ENCODE results near the gene POU6F2.
A peak's percentile ranks its signal among the peaks of the same experiment; 100 is the strongest.

POU6F2 gene

GRCh38 chr7:39252916-39253315, 275.2 kb downstream of the POU6F2 start:
- peak; percentile 76 for DNase-seq (ENCODE audit: low read depth)

- no peak for DNase-seq (ENCODE audit: low read depth)
Measured at GRCh38 chr7:39259391-39260003, 281.8 kb downstream of the POU6F2 start.

DNA sequence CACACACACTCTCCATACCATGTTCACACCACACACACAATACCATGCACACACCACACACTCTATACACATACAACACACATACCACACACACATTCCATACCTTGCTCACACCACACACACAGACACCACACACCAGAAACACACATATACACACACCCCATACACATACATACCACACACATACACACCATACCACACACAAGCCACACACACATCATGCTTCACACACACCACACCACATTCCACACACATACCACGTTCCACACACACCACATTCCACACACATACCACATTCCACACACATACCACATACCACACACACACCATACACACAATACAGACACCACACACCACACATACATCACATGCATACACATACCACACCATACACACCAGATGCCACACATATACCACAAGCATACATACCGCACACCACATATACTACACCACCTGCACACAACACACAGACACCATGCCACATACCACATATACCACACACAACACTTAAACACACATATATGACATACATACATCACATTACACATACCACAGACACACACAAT, 282.7 kb downstream of the POU6F2 start:
- no peak for DNase-seq (ENCODE audit: low read depth)

DNA sequence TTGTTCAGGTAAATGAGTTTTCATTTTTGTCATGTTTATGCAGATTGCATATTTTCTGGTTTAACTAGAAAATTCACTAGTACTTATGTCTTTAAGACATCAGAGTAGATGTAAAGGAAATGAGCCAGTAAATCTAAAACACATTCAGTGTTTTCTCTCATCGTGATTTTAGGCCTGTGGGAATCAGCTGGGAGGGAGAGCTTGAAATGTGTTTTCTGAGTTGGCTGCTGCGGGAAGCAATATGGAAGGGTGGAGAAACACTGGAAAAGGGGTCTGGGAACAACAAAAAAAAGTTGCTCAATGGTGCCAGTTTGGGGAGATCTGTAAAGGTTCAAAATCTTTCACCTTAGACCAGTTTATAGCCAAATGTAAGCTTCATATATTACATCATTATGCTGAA, 284.1 kb downstream of the POU6F2 start:
- DNase-seq (ENCODE audit: low read depth), result no peak

DNA sequence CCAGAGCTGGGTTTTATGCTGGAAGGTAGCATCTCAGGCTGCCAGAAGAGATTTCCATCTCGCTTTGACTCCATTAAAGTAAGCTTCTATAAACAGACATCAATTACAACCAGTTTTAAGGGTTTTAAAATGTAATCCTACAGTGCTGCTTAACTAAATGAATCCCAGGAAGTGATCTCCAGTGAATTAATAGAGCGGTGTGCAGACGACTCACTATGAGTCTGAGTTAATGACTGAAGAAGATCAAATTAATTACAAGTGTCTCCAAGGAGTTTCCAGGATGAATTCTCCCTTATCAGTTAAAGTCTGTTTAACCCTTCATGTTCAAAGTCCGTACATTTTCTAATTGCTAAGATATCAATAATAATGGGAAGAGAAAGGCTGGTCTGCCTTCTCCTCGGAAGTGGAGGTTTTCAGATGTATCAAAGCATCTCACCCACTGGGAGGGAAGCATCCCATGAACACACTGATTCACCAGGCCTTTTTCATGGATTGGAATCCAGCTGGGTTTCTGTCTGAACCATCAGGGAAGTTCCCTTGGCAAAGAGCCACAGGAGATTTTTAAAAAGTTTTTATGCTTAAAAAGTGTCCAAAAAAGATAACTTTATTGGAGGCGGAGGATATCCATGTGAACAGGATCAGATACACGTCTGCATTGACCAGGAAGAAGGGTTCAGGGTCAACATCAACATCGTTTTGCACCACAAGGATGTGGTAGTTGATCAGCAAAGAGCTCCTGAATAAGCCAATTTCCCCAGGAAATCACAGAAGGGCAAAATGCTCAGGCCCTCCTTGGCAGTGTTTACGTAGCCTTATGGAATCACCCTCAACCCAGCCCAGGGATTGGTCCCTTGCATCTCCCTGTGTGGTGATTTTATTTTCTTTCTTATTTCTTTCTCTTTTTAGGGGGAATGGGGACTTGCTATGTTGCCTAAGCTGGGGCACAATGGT, 288.2 kb downstream of the POU6F2 start:
- no peak for DNase-seq (ENCODE audit: low read depth)

- no peak for DNase-seq (ENCODE audit: low read depth)
Measured at GRCh38 chr7:39269034-39269433, 291.3 kb downstream of the POU6F2 start.

- DNase-seq (ENCODE audit: low read depth), result no peak
Measured at GRCh38 chr7:39270018-39270417, 292.3 kb downstream of the POU6F2 start.

DNA sequence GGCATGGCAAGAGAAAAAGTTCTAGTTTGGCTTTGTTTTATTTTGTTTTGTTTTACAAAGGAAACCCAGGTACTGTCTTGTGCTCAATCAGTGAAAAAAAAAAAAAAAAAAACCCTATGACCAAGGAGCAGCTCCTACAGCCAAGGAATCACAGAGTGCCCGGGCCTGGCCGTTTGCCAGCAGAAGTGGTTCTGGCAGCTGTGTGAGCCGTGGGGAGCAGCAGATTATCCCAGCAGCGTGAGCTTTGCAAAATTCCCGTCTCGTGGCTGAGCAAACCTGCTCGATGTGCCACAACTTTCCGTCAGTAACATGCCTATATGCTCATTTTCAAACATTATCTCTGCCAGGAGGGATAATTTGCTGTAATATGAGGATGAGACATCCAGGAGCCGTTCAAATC, 293.7 kb downstream of the POU6F2 start:
- peak; percentile 29 for DNase-seq (ENCODE audit: low read depth)

- DNase-seq (ENCODE audit: low read depth), result no peak
Measured at GRCh38 chr7:39272111-39272510, 294.4 kb downstream of the POU6F2 start.

GRCh38 chr7:39272691-39273090, 295.0 kb downstream of the POU6F2 start:
- DNase-seq (ENCODE audit: low read depth), result no peak

DNA sequence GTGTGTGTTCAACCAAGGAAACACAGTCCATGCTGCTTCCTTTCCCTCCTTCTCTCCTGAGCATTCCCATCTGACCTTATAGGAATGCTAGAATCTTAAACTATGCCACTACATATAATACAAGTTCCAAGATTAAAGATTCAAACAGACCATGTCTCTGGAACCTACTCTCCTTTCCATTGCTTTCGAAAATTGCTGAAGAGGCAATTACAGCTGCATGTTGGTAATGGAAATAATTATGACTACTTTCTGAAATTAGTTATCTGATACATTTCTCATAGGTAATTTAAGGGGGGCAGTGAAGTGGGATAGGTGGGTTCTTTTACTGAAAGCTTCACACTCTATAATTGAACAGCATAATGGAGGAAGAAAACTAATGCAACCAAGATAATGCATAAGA, 302.6 kb downstream of the POU6F2 start:
- no peak for DNase-seq (ENCODE audit: low read depth)

DNA sequence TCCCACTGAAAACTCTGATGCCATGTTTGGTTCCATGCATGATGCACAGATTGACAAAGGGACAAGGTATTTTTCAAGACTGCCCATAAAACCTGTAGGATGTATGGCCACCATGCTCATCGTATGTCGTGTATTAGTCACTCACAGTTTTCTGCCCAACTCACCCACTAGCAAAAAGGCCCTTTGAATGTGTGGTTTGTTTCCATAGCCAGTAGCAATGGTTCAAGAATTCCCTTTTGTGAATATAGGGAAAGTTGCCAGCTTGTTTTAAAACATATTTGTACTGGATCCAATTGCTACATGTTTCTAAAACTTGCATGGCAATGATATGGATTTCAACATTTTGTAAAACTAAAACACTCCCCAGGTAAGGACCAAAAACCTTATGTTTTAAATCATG, 307.5 kb downstream of the POU6F2 start:
- DNase-seq (ENCODE audit: low read depth), result peak; percentile 3

GRCh38 chr7:39288303-39288702, 310.6 kb downstream of the POU6F2 start:
- DNase-seq (ENCODE audit: low read depth), result no peak

GRCh38 chr7:39291628-39292410, 314.1 kb downstream of the POU6F2 start:
- no peak for DNase-seq (ENCODE audit: low read depth)

GRCh38 chr7:39293056-39293823, 315.5 kb downstream of the POU6F2 start:
- DNase-seq (ENCODE audit: low read depth), result no peak

- no peak for DNase-seq (ENCODE audit: low read depth)
Measured at GRCh38 chr7:39294022-39294421, 316.3 kb downstream of the POU6F2 start.

GRCh38 chr7:39295796-39296195, 318.1 kb downstream of the POU6F2 start:
- DNase-seq (ENCODE audit: low read depth), result no peak

- peak; percentile 66 for DNase-seq (ENCODE audit: low read depth)
Measured at GRCh38 chr7:39299695-39300094, 322.0 kb downstream of the POU6F2 start.

GRCh38 chr7:39300276-39300675, 322.6 kb downstream of the POU6F2 start:
- peak; percentile 67 for DNase-seq (ENCODE audit: low read depth)

GRCh38 chr7:39301543-39301942, 323.8 kb downstream of the POU6F2 start:
- no peak for DNase-seq (ENCODE audit: low read depth)

GRCh38 chr7:39304178-39304577, 326.5 kb downstream of the POU6F2 start:
- DNase-seq (ENCODE audit: low read depth), result no peak

Data from EH (cell line).